Suprapubic skin (tissue), 4 donors: ENCODE measurements around the gene RPL39L. TPM values are rescaled to one million over a fixed set of nuclear protein-coding genes. Genes with fewer than 3 reads are reported as not detected.

ENCODE experiments used
- DNase-seq, 2 donors: peaks; one replicate each; pipeline ENCODE4 v3.0.0-alpha.2; 2019; ENCODE audit warnings: low spot score in 2 of 2
- H3K27ac ChIP-seq: fragments of 200-600 bp; sonication (generic); one replicate; pipeline ENCODE4 v1.5.1; 2019
- H3K27me3 ChIP-seq: fragments of 200-600 bp; sonication (generic); one replicate; pipeline ENCODE4 v1.5.1; 2019
- H3K36me3 ChIP-seq: fragments of 200-600 bp; sonication (generic); one replicate; pipeline ENCODE4 v1.5.1; 2019
- H3K4me1 ChIP-seq: fragments of 200-600 bp; sonication (generic); one replicate; pipeline ENCODE4 v1.5.1; 2019
- H3K4me3 ChIP-seq: fragments of 200-600 bp; sonication (generic); one replicate; pipeline ENCODE4 v1.5.1; 2019; ENCODE audit warnings: mild to moderate bottlenecking
- H3K9me3 ChIP-seq: fragments of 200-600 bp; sonication (generic); one replicate; pipeline ENCODE4 v1.5.1; 2019
- EP300 ChIP-seq: sonication (generic); formaldehyde crosslinking; IDR thresholded peaks from one replicate; pipeline ENCODE4 v1.6.1; 2017; ENCODE audit warnings: antibody characterized with exemption
- WGBS: methylation state at CpG from one replicate; pipeline ENCODE4 v1.1.5; 2018; 5-methylcytosine and 5-hydroxymethylcytosine counted together
- total RNA-seq, 4 donors: library from RNA; depleted of rRNA; stranded (reverse); fragments of >200 nt; gene quantifications; one replicate each; pipeline ENCODE4 v1.1.0, GENCODE V29; 2016

RPL39L gene
- total RNA-seq, 4 donors from 2014 or later = 7.1 to 12.2 (median 11.0) TPM

GRCh38 chr3:187072102-187072501 lies 67.2 kb downstream of the RPL39L start:
- 72% methylated on average over 3 of the region's 3 CpGs for WGBS
- Histone ChIP-seq H3K9me3 (no peaks in the 10 kb centered on the region), H3K27ac (no peak overlapping the region), H3K4me3 (no peak overlapping the region), H3K27me3 (no peaks in the 10 kb centered on the region), H3K4me1 (no peaks in the 10 kb centered on the region), H3K36me3 (peaks cover 28% of the 10 kb centered on the region)
- no peak for TF ChIP-seq EP300
- DNase-seq = no peak

Other genes with a start within 250 kb of the RPL39L start
- 10 to 100 TPM; 23.9 to 42.2 (median 31.9) TPM for gene ST6GAL1, start 209.0 kb downstream of the RPL39L start, total RNA-seq
- gene RTP1, start 58.0 kb upstream of the RPL39L start, total RNA-seq = not detected
- gene MASP1, start 152.2 kb upstream of the RPL39L start, total RNA-seq = 1 to 10 TPM; 1.0 to 6.0 (median 2.4) TPM
- 1 to 10 TPM in 1 of 4 donors, under 1 TPM in 1, not detected in 2; 0.42 to 1.3 TPM for gene RTP4, start 228.9 kb upstream of the RPL39L start, total RNA-seq